Transverse colon (tissue), 3 donors: ENCODE data around the gene UBASH3A.

Experiments
- POLR2A ChIP-seq: fragments of 450-650 bp; IDR thresholded peaks from one replicate; pipeline ENCODE4 v1.6.1; 2016; ENCODE audit warnings: antibody characterized with exemption, mild to moderate bottlenecking, moderate library complexity
- TF ChIP-seq, protein P1 (sequence below), 5 experiments: fragments of 200-600 bp in 3 of 5; fragments of 450-650 bp in 2 of 5; sonication (generic) in 3 of 5; IDR thresholded peaks; 1 replicate in 2 of 5; 2 replicates in 3 of 5; pipeline ENCODE4 v1.5.1; 2016 to 2017; ENCODE audit warnings: antibody characterized with exemption in 5 of 5, inconsistent platforms in 3 of 5, mild to moderate bottlenecking in 2 of 5, moderate library complexity in 1 of 5

DNA sequence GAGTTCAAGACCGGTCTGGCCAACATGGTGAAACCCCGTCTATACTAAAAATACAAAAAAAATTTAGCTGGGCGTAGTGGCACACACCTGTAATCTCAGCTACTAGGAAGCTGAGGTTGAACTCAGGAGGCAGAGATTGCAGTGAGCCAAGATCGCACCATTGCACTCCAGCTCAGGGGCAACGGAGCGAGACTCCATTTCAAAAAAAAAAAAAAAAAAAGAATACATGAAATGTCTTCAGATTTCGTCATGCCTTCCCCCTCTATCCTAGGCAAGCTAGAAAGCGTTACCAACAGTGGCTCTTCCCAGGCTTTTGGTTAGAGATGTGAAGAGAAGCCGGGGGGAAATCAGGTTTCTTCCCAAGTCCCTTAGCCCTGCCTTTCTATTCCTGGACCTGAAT lies 41.0 kb upstream of the UBASH3A start:
- no peak for TF ChIP-seq POLR2A
- TF ChIP-seq, protein P1, sequence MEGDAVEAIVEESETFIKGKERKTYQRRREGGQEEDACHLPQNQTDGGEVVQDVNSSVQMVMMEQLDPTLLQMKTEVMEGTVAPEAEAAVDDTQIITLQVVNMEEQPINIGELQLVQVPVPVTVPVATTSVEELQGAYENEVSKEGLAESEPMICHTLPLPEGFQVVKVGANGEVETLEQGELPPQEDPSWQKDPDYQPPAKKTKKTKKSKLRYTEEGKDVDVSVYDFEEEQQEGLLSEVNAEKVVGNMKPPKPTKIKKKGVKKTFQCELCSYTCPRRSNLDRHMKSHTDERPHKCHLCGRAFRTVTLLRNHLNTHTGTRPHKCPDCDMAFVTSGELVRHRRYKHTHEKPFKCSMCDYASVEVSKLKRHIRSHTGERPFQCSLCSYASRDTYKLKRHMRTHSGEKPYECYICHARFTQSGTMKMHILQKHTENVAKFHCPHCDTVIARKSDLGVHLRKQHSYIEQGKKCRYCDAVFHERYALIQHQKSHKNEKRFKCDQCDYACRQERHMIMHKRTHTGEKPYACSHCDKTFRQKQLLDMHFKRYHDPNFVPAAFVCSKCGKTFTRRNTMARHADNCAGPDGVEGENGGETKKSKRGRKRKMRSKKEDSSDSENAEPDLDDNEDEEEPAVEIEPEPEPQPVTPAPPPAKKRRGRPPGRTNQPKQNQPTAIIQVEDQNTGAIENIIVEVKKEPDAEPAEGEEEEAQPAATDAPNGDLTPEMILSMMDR (IDR thresholded peaks at IDR 0.05) = no peak
